Myocyte (in vitro differentiated cells): Measurements from ENCODE around the gene COL4A2. TPM values are rescaled to one million over a fixed set of nuclear protein-coding genes. Genes with fewer than 3 reads are reported as not detected.

ENCODE experiments used
- DNase-seq: peaks from one replicate; pipeline ENCODE4 v3.0.0-alpha.2; 2012; ENCODE audit warnings: low read depth
- total RNA-seq: library from RNA; depleted of rRNA; stranded (reverse); fragments of >200 nt; gene quantifications from 2 replicates; pipeline ENCODE4 v1.2.3, GENCODE V29; 2014

Gene COL4A2
- total RNA-seq, 1 donor from 2014 or later = 71.7 TPM

GRCh38 chr13:110290153-110290552 lies 16.9 kb upstream of the COL4A2 start:
- DNase-seq = no peak

- no peak for DNase-seq
Measured at GRCh38 chr13:110290826-110291225, 16.3 kb upstream of the COL4A2 start.

- DNase-seq = no peak
Measured at GRCh38 chr13:110291286-110291685, 15.8 kb upstream of the COL4A2 start.

GRCh38 chr13:110293037-110293436 lies 14.0 kb upstream of the COL4A2 start:
- no peak for DNase-seq

GRCh38 chr13:110293649-110294048 lies 13.4 kb upstream of the COL4A2 start:
- no peak for DNase-seq

- no peak for DNase-seq
Measured at GRCh38 chr13:110294146-110294545, 12.9 kb upstream of the COL4A2 start.

GRCh38 chr13:110294622-110295021 lies 12.5 kb upstream of the COL4A2 start:
- DNase-seq = no peak

GRCh38 chr13:110297011-110297410 lies 10.1 kb upstream of the COL4A2 start:
- no peak for DNase-seq

- no peak for DNase-seq
Measured at GRCh38 chr13:110297766-110298504, 9.1 kb upstream of the COL4A2 start.

- DNase-seq = no peak
Measured at GRCh38 chr13:110298505-110299282, 8.4 kb upstream of the COL4A2 start.

- no peak for DNase-seq
Measured at GRCh38 chr13:110299283-110299840, 7.7 kb upstream of the COL4A2 start.

- no peak for DNase-seq
Measured at GRCh38 chr13:110300090-110300815, 6.8 kb upstream of the COL4A2 start.

- no peak for DNase-seq
Measured at GRCh38 chr13:110301083-110301482, 6.0 kb upstream of the COL4A2 start.

GRCh38 chr13:110301606-110302553 lies 5.2 kb upstream of the COL4A2 start:
- DNase-seq = peak; percentile 71

- no peak for DNase-seq
Measured at GRCh38 chr13:110302997-110303396, 4.1 kb upstream of the COL4A2 start.

GRCh38 chr13:110303644-110304043 lies 3.4 kb upstream of the COL4A2 start:
- no peak for DNase-seq

GRCh38 chr13:110304256-110304655 lies 2.8 kb upstream of the COL4A2 start:
- peak; percentile 32 for DNase-seq

GRCh38 chr13:110305001-110305400 lies 2.1 kb upstream of the COL4A2 start:
- no peak for DNase-seq

GRCh38 chr13:110305544-110305943 lies 1.5 kb upstream of the COL4A2 start:
- DNase-seq = no peak

GRCh38 chr13:110305949-110306339 lies 1.1 kb upstream of the COL4A2 start:
- peak; percentile 76 for DNase-seq
